Peyer's patch (tissue), 4 donors: Measurements from ENCODE around the gene ZNF679.

Experiments
- CTCF ChIP-seq, 6 experiments: fragments of 450-650 bp in 4 of 6; fragments of 200-600 bp in 2 of 6; sonication (generic) in 1 of 6; IDR thresholded peaks; one replicate each; pipeline ENCODE4 v1.5.1; 2017 to 2019; ENCODE audit warnings: antibody characterized with exemption in 6 of 6, mild to moderate bottlenecking in 3 of 6, moderate library complexity in 1 of 6
- POLR2A ChIP-seq, 2 donors: fragments of 450-650 bp; IDR thresholded peaks; one replicate each; pipeline ENCODE4 v1.5.1; 2017; ENCODE audit warnings: antibody characterized with exemption in 2 of 2, mild to moderate bottlenecking in 2 of 2, moderate library complexity in 2 of 2

DNA sequence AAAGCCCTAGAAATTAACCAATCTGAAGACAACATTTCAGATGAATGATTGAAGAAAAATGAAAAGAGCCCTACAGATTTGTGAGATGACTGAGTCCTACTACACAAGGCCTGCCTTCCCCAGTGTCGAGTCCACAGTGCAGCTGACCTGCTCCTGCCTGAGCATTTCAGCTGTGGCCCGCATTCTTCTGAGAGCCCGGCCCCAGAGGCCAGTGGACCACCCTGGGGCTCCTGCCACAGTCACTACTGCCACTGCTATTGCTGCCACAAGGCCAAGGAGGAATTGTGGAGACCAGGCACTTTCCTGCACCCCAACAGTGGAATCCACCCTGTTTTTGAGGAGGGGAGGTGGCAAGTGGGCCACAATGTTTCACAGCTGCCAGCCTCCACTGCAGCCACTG lies 40.9 kb upstream of the ZNF679 start:
- TF ChIP-seq CTCF (IDR thresholded peaks at IDR 0.05), result no peak
- no peak for TF ChIP-seq POLR2A (IDR thresholded peaks at IDR 0.05)
